GM18858 (cell line): ENCODE measurements around the gene PHKB.
"Not testable (repeated sequence)": the region's sequence is repeated elsewhere in the genome, so short reads cannot be mapped to it uniquely, and the experiment has no call there.

Experiments used
- ATAC-seq: cut with Tn5 transposase; IDR thresholded peaks from one replicate; pipeline ENCODE4 v1.9.1; 2021; ENCODE audit not compliant: unreplicated experiment

Gene PHKB

DNA sequence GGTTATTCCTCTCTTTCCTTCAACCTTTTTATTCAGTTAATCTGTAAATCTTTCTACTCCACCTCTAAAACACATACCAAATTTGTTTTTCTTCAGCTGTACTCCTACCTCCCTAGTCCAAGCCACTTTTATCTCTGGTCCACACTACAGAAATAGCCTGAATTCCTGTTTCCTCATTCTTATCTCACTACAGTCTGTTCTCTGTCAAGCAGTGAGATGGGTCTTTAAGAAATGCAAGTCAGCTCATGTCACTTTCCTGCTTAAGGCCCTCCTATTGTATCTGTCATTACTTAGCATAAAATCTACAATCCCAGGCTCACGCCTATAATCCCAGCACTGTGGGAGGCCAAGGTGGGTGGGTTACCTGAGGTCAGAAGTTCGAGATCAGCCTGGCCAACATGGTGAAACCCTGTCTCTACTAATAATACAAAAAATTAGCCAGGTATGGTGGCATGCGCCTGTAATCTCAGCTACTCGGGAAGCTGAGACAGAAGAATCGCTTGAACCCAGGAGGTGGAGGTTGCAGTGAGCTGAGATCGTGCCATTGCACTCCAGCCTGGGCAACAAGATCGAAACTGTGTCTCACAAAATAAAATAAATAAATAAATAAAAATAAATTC is 7.0 kb downstream of the PHKB start:
- ATAC-seq, result not testable (repeated sequence)

DNA sequence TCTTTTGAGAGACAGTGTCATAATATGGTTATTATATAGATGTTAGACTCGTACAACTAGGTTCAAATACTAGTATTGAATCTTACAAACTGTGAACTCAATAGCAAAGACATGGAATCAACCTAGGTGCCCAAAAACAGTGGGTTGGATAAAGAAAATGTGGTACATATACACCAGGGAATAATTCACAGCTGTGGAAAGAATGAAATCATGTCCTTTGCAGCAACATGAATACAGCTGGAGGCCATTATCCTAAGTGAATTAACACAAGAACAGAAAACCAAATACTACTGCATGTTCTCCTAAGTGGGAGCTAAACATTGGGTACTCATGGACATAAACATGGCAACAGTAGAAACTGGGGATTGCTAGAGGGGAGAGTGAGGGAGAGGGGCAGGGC is 8.1 kb downstream of the PHKB start:
- ATAC-seq, result no peak

DNA sequence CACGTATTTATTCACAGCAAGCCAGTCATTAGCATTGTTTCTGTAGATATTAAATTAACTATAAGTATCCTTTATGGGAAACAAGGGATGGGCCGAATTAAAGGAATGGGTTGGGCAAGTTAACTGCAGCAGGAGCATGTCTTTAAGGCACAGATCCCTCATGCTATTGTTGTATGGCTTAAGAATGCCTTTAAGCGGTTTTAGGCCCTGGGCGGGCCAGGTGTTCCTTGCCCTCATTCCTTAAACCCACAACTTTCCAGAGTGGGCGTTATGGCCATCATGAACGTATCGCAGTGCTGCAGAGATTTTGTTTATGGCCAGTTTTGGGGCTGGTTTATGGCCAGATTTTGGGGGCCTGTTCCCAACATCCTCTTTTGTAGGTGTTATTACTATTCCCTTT is 9.1 kb downstream of the PHKB start:
- ATAC-seq, result no peak

DNA sequence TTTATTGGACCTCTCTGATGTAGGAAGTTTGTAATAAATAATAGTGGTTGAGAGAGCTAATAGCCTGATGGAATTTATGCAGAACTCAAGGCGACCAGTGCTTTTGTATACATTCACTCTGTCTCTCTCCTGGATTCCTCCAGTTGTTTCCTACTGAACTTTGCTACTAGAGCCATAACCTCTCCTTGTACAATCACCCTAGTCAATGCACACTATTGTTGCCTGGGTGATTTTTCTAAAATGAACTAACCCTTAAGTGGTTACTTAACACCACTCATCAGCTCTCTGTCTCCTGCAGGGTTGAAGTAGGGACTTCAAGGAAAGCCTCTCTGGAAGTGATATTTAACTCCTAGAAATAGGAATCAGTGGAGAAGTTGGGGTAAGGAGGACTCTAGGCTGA is 9.7 kb downstream of the PHKB start:
- ATAC-seq, result no peak

DNA sequence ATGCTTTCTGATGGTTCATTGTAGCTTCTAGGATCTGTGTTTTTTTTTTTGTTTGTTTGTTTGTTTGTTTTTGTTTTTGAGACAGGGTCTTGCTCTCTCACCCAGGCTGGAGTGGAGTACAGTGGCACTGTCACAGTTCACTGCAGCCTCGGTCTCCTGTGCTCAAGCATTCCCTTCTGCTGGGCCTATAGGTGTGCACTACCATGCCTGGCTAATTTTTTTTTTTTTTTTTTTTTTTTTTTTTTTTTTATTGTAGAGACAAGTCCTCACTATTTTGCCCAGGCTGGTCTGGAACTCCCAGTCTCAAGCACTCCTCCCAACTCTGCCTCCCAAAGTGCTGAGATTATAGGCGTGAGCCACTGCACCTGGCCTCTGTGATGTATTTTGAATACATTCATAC is 11.9 kb downstream of the PHKB start:
- not testable (repeated sequence) for ATAC-seq

DNA sequence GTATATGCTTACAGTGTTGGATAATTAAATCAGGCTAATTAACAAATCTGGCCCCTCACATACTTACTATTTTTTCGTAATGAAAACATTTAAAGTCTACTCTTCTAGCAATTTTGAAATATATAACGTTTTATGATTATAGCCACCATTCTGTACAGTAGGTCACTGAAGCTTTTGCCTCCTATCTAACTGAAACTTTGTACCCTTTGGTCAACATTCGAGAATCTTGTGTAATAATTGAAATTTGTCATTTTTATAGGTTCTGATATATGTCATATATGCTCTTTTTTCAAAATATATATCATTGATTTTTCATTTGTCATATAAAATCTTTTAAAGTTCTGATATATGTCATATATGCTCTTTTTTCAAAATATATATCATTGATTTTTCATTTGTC is 12.7 kb downstream of the PHKB start:
- ATAC-seq, result no peak

DNA sequence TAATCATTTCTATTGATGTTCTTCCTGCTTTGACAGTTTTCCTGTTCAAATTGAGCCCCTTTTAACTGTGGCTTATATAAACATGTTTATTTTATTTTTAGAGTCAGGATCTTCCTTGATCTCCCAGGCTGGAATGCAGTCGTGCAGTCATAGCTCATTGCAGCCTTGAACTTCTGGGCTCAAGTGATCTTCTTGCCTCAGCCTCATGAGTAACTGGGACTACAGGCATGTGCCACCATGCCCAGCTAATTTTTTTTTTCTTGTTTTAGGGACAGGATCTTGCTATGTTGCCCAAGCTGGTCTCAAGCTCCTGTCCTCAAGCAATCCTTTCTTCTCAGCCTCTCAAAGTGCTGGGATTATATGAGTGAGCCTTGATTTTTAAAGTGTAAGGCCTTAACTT is 14.7 kb downstream of the PHKB start:
- ATAC-seq, result no peak

DNA sequence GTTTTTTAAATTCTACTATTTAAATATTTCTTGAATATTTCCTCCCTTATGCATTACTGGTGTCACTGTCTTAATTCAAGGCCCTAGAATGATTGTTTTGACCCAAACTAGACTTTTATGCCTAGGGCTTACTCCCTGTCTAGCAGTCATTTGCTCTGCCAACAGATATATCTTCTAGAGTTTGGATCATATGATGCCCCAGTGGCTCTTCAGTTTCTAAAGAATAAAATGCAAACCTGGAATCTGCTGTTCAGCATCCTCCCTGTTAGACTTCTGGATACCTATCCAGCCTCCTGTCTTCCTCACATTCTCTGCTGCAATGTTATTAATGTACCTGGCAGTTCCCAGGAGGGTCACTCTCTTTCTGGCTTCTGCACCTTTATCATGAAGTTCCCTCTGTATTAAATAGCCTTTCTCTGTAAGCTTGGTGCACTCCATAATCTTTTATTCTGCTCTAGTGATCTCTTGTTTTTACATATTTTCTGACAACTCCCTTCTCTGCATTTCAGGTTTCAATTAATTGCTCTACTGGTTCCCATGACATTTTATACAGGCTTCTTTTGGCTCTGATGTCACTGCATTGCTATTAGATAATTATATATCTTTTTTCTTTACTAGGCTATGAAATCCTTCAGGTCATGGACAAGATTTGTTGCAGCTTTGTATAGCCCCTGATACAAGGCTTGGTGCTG is 15.7 kb downstream of the PHKB start:
- no peak for ATAC-seq

DNA sequence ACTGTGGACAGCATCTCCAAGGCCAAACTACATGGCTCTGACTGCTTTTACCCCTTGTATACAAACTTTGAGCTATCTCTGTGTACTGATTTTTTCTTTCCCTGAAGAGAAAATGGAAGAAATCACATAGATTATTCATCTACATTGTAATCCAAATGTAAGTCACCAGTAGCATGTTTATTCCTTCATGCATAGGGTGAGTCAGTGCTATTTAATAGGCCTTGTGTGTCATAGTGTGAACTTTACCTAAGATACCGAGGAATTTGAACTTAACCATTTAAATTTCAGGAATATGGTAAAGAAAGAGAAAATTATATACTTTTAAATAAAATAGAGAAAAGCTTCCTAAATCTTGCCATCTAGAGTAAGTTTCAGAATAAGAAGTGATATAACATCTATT is 16.5 kb downstream of the PHKB start:
- ATAC-seq, result no peak

DNA sequence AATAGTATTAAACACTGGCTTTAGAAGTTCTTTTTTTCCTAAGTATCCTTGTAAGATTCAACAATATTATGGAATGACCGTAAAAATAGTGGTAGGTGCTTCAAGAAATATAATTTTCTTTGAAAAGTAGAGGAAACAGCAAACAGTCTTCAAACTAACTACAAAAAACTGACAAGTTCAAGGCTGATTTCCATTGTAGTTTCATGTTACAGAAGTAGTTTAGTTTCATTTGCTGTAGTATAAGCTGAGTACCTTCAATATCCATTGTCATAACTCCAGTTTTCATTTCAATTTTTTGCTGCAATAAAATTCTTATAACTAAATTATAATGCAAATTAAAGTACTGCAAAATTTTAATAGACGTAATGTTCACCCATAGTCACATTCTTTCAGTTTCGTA is 19.3 kb downstream of the PHKB start:
- no peak for ATAC-seq

DNA sequence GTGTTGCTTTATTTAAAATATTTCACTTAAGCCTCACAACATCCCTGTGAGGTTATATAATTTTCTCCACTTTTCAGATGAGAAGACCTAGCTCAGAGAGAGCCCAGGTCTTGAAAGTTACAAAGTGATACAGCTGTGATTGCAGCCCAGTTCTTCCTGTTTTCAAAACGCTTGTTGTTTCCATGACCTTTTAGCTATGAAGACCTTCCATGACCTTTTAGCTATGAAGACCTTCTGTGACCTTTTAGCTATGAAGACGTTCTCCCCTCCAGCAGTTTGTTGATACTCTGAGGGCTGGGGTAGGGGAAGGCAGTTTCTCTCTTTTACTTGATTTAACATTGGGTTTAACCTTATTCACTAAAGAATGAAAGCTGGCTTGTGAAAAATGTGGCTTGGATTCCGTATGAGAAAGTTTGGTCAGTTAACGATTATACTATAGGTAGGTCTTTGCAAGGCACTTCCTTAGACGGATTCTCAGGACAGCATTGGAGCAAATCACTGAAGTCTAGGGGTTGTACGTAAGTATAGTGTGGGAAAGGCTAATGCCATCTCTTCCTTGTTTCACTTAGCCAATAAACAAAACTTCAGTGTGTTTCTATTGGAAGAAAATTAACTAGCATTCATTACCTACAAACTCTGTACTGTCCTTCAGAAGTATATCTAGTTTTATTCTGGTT is 20.7 kb downstream of the PHKB start:
- no peak for ATAC-seq

DNA sequence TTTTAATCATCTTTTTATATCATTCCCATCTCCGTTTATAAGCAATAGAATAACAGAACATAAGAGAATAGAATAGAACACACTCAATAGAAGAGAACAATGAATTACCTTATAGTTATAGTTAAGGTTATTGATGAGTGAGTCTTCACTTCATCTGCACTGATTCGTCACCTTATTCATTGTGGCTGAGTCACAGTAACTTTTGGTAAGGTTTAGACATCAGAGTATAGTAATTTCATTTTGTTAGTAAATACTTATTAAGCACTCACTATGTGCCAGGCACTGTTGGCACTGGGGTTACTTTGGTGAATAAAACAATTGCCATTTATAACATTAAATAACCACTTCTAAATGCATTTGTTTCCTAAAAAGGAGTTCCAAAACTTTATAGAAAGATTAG is 22.5 kb downstream of the PHKB start:
- ATAC-seq, result no peak

DNA sequence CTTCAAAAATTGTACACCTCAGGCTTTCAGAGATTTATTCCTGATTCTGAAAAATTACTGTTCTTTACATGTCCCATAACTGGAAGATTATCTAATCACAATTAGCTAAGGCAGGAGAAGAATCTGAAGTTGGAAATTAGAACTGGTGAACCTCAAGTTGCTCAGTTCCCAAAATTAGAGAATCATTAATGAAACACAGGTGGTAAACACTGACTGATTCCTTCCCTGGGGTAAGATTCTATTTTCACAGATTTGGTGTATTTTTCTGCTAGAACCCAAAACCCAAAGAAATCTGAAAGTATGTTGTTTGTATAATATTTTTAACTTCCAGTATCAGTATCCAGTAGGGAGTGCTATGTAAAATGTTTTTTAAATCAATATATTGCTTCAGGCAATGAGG is 25.7 kb downstream of the PHKB start:
- no peak for ATAC-seq

DNA sequence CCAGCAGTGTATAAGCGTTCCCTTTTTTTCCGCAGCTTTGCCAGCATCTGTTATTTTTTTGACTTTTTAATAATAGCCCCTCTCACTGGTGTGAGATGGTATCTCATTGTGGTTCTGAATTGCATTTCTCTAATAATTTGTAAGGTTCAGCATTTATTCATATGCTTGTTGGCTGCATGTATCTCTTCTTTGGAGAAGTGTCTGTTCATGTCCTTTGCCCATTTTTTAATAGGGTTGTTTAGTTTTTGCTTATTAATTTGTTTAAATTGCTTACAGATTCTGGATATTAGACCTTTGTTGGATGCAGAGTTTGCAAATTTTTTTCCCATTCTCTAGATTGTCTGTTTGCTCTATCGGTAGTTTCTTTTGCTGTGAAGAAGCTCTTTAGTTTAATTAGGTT is 26.9 kb downstream of the PHKB start:
- ATAC-seq, result no peak

DNA sequence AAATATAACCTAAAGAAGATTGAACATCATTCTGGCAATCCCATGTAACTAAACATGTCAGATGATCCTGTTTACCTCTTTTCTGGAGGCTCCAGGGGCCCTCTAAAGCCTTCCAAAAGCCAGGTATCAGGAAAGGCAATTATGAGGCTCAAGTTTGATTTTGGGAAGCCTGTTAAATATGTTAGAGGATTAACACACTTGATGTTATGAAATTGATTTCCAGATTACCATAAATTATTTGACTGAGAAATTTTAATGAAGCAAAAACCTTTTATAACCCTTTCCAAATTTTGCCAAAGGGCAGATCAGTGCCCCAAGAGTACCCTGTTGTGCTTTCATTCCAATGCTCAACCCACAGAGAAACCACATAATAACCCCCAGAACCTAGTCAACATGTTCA is 29.3 kb downstream of the PHKB start:
- ATAC-seq, result no peak

DNA sequence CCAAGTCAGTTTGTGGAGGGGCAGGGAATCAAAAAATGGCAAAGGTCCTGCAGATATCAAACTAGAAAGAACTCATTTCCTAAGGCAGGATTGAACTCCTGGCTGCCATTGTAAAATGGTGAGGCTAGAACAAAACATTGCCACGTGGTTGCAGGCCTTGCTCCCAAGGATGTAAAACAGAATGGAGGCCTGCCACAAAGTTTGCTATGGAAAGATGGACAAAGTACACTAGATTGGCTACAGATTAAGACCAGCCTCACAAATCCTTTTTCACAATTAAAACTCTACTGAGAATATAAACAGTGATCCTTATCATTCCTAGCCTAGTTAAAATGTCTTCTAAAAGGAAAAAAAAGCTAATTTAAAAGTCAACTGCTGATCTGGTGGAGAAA is 30.9 kb downstream of the PHKB start:
- ATAC-seq, result no peak

DNA sequence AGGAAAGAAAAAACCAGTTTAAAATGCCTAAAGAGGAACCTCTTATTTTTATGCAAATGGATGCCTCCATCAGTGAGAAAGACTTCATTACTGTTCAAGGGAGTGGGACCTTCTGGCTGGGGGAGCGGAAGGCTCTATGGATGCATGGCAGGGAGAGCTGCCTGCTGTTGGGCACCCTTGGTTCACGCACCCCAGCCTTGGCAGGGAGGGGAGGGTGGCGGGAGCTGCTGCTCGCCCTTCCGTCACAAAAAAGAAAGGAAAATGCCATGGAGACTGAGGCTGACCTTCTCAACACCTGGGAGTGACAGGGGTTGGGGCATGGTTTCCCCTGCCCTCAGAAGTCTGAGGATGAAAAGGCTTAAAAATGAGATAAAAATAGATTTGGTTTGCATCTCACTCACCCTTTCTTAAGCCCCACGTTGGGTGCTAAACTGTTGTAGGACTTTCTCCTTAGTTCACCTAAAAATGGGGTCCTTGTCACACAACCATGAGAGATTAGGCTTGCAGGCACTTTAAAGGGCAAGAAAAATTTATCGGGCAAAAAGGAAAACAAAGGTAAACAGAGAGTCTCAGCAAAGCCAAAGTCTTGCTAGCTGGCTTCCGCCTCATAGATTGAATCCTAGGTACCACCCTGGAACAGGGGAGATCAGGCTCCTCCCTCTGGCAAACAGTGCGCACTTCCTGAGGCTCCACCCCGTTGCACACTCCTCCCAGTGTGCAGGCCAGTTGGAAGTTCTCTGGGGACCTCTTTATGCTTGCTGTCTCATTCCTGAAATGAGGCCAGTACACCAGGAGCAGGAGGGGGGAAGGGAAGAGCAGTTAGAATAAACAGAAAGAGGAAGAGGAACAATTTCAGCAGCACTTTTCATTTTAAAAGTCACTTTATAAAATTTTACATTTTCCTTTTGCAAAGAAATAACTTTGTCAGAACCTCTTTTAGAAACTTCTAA is 31.6 kb downstream of the PHKB start:
- ATAC-seq, result peak; percentile 58

DNA sequence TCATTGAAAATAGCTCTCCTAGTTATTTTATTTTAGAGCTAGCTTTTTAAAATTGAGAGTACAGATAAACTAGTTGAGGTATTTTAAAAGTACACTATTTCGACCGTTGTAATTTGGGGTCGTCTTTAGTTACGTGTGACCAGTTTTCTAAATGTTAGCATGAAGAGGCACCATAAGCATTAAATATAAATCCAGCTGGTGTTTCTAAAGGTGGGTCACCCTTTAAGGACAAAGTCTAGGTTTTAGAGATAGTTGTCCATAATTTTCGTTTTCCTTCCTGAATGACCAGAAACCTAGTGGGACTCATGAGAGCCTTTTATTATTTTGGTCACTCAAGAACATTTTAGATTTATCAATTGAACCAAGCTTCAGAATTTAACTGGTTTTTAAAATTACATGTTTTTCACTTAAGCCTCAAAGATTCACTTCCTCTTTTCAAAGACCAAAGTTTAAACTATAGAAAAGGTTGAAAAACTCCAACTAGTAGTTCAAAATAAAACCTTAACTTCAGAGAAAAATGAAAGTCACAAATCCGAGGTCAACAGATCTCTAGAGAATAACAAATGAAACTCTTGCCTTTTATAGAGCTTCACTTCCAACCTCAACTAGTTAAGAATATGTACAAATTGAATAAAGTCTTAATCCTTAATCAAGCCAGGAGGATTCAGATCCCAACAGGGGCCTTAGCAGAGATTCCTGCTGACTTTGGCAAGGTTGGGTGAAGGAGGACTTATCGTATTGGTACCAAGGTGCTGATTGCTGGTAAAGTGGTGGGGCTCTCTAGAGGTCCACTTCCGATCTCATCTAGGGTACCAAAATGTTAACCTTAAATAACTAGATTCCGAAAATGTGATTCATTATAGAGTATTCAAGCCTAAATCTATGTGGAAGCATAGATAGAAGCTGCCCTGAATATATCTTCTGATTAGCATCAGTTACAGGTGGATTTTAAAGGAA is 32.5 kb downstream of the PHKB start:
- ATAC-seq, result peak; percentile 49

DNA sequence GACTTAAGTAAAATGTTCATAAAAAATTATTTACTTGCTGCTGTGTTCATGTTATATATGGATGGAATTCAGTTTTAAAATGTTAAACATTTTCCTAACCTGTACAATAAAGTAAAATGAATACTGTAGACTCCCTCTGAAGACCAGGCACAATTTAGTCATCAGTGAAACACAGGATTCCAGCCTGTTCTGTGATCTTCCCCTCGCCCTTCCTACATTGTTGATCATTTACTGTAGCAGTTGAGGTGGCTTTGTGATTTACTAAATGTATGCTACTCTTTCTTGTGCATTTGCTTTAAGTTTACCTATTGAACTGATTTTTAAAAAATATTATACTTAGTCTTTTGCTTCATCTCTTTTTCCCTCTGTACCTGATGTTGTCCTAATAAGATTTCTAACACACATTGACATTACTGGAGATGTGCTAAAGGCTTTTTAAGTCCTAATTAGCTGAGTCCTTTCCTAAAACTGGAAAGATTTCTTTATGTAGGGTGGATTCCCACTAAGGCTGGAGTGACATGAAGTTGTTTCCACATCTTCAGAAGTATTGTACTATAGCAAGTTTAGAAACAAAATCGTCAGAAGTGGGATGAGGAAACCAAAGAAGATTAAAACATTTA is 38.1 kb downstream of the PHKB start:
- no peak for ATAC-seq

DNA sequence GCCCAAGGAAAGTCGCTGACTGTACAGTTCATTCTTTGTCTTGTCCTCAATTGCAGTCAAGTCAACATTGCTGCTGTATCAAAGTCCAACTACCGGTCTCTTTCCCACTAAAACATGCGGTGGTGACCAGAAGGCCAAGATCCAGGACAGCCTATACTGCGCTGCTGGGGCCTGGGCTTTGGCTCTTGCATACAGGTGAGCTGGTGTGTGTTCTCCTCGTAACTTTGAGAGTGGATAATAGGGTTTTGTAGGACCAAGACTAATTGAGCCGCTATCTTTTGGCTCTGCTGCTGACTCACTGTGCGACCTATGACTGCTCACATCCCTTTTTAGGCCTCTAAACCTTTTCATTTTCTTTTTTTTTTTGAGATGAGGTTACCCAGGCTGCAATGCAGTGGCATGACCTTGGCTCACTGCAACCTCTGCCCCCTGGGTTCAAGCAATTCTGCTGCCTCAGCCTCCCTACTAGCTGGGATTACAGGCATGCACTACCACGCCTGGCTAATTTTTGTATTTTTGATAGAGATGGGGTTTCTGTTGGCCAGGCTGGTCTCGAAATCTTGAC is 38.7 kb downstream of the PHKB start:
- no peak for ATAC-seq
